SH-SY5Y (cell line): Measurements from ENCODE around the gene HBP1.

Source experiments
- GATA2 ChIP-seq: IDR thresholded peaks from 2 replicates; pipeline ENCODE4 v1.6.1; 2011; ENCODE audit warnings: mild to moderate bottlenecking, low read depth, low read length
- GATA3 ChIP-seq: IDR thresholded peaks from 2 replicates; pipeline ENCODE4 v1.6.1; 2011; ENCODE audit warnings: low read depth, mild to moderate bottlenecking, low read length, moderate library complexity

- TF ChIP-seq GATA3: no peak
- no peak for TF ChIP-seq GATA2
Observed at GRCh38 chr7:107165341-107165740, 3.5 kb upstream of the HBP1 start.
